Hematopoietic multipotent progenitor cell treated with erythropoietin and hydrocortisone succinate and interleukin-3 and kit ligand, for 8 days (in vitro differentiated cells): ENCODE measurements around the gene DBH.

ENCODE experiments used
- DNase-seq: peaks from one replicate; pipeline ENCODE4 v3.0.0-alpha.2; 2015

The DBH gene

GRCh38 chr9:133635533-133636531 is at the start of gene DBH:
DBH (plus strand) TSS chr9:133636363; CDS start chr9:133636372, 9 bp downstream.
- no peak for DNase-seq

DNA sequence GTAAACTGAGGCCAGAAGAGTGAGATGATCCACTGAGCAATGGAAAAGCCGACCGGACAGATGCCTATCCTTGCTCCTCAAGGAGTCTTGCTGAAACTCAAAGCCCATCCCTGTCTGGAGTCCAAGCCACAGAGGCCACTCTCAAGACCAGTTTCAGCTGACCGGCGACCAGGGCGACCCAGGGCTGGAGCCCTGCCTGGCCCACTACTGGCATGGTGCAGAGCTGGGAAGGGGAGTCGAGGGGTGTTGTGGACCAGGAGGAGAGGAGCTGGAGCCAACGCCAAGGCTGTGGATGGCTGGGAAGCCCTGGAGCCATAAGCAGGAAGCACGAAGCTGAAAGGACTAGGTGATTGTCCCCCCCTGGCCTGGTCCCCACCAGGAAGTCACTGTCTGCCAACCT is 49.1 kb upstream of the DBH start:
- no peak for DNase-seq

GRCh38 chr9:133587466-133587865 is 48.7 kb upstream of the DBH start:
- no peak for DNase-seq

DNA sequence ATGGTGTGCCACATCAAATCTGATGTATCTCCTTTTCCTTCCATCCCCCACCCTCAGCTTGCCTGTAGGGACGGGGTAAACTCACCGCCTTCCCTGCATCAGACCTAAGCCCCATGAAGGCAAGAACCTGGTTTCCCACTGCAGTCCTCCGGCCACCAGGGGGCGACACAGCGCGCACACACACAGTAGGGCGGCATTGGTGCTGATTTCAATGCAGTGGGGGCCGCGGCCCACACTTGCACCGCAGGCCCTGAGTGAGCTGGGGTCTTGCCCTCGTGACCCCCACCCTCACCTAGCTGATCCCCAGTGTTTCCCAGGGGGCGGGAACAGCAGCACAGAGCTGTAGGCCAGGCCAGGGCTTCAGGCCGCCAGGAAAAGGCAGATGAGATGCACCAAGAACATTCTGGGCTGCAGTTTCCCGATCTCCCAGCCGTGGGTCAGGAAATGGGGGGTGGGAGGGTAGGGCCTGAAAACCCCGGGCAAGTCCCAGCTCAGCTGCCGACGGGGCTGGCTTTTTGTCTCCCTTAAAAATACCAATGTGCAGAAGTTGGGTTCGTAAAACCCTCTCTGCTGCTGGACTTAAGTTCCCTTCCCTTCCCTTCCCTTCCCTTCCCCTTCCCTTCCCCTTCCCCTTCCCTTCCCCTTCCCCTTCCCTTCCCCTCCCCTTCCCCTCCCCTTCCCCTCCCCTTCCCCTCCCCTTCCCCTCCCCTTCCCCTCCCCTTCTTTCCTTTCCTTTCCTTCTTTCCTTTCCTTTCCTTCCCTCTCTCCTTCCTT is 46.5 kb upstream of the DBH start:
- peak; percentile 31 for DNase-seq

GRCh38 chr9:133590231-133590855 is 45.8 kb upstream of the DBH start:
- DNase-seq, result no peak

DNA sequence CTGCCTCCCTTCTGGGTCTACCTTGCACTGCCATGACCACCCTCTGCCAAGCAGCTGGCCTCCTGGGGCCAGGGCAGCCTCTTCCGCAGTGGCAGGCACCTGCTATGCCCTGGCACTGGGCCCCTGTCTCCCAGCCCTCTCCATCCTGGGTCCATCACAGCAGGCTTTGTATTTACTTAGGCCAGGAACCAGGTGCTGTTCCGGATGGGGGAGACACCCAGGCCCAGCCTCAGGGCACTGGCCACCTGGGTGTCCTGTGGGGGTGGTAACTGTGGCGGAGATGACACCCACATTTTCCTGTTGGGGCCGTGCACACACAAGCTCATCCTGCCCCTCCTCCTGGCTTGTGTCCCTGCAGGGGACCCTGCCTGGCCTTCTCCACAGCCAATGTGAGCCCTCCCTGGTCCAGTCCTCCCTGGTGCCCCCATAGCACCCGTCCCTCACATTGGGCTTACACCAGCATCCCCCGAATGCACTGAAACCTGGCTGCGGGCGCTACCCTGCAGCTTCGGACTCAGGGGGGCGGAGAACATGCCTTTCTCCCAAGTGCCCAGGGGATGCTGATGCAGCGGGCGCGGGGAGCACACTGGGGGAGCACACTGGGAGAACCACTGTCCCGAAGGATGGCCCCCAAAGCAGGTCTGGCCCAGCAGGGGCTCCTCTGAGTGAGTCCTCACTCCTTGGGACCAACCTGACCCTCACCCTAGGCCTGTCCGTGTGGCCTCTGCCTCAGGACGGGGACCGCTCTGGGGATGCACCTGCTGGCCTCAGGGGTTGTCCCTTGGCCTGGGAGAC is 44.9 kb upstream of the DBH start:
- DNase-seq, result no peak

- no peak for DNase-seq
Observed at GRCh38 chr9:133591985-133592384, 44.2 kb upstream of the DBH start.

DNA sequence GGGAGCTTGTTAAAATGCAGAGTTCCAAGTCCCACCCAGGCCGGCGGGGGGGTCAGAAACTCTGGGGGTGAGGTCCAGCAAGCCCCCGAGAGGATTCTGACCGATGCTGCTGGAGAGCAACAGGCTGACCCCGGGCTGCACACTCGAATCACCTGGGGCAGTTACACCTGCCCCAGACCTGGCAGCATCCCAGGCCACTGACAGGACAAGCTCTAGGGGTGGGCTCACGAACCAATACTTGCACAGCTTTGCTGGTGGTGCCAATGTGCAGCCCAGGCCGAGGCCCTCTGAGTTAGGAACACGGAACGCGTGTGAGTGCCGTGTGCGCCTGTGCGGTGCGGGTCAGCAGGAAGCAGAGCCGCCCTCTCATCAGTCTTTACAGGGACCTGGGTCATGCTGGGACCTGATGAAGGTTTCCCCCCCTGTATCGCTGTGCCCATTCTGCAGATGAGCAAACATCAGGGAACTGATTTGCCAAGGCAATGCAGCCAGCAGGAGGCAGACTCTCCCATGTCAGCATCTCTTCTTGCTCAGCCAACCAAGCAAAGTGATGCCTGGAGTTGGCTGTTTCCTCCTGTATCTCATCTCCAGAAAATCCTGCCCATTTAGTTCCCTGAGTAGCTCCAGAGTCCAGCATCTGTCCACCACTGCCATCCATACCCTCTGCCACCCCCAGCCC is 43.3 kb upstream of the DBH start:
- DNase-seq, result peak; percentile 5

- DNase-seq, result no peak
Observed at GRCh38 chr9:133593587-133594253, 42.4 kb upstream of the DBH start.

DNA sequence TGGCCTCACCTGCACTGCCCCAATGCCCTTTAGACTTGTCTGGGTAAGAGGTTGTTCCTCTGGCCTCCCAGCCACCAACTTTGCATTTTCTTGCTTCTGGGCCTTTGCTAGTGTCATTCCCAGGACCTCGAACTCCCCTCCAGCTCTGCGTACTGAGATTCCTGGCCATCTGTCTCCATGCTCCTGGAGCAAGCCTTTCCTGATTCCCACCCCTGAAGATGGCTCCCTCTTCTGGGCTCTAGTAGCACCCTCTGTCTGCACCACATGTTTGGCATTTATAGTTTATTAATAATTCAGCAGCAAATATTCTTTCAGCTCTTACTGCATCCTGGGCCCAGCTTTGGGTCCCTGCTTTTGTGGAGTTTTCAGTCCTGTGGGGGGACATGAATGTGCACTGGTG is 41.9 kb upstream of the DBH start:
- no peak for DNase-seq

GRCh38 chr9:133595910-133596309 is 40.3 kb upstream of the DBH start:
- no peak for DNase-seq

GRCh38 chr9:133597316-133597957 is 38.7 kb upstream of the DBH start:
- DNase-seq, result no peak

DNA sequence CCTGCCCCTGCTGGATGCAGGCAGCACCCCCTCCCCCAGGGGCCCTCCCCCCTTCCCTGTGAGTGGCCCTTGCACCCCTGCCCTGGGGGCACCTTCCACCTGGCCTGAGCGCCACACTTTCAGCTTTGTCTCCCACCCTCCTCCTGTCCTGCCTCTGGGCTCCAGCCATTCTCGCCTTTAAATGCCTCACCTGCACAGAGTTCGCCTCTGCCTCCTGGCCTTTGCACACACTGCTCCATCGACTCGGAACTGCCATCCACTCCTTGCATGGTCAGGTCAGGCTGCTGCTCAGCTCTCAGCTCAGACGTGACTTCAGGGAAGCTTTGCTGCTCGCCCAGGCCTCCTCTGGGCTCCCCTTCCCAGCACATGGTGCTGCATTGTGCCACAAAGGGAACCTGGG is 37.2 kb upstream of the DBH start:
- DNase-seq, result no peak

DNA sequence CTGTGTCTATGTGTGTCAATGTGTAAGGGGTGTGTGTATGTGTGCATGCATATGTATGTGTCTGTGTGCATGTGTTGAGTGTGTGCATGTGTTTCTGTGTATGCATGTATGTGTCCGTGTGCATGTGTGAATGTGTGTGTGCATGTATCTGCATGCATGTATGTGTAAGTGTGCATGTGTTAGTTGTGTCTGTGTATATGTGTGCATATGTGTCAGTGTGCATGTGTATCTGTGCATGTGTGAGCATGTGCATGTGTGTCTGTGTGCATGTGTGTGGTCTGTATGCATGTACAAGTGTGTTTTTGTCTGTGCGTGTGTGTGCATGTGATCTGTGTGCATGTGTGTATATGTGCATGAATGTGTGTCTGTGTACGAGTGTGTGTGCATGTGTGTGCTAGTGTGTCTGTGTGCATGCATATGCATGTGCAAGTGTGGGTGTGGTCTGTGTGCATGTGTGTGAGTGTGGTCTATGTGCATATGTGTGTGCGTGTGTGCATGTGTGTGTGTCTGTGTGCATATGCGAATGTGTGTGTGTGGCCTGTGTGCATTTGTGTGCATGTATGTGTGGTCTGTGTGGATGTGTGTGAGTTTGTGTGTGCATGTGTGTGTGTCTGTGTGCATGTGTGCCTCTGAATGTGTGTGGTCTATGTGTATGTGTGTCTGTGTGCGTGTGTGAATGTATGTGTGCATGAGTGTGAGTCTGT is 36.5 kb upstream of the DBH start:
- no peak for DNase-seq

DNA sequence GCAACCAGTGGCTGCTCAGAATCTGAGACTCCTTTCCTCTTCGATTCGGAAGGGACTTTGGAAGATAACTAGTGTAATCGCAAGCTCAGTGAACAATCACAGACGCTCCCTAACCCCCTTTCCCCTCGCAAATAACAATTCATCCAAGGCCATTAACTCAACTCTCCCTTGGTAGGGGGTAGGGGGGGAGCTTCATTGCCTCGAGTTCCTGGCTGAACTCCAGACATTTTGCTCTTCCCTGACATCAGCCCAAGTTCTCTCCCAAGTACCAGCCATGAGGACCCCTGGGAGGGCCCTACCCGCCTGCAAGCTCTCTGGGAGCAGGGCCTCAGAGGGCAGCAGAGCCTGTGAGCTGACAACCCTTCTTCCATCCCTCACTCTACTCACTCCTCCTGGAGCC is 35.4 kb upstream of the DBH start:
- DNase-seq, result no peak

DNA sequence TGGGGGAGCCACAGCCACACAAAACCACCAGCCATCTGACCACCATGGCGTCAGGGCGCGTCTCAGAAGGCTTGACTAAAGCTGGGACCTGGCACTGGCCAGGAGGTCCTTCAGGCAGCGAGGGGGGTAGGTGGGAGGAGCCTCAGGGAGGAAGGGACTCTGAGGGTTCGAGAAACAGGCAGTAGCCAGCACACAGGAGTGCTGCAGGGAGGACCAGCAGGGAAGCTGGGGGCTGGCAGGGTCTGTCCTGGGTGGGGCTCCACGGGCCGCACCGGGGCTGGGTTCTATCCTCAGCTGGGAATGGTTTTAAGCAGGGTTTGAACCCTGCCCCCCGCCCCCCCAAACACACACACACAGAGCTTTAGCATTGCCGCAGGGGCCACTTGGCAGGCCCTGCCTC is 34.4 kb upstream of the DBH start:
- no peak for DNase-seq

- DNase-seq, result no peak
Observed at GRCh38 chr9:133602277-133602676, 33.9 kb upstream of the DBH start.

DNA sequence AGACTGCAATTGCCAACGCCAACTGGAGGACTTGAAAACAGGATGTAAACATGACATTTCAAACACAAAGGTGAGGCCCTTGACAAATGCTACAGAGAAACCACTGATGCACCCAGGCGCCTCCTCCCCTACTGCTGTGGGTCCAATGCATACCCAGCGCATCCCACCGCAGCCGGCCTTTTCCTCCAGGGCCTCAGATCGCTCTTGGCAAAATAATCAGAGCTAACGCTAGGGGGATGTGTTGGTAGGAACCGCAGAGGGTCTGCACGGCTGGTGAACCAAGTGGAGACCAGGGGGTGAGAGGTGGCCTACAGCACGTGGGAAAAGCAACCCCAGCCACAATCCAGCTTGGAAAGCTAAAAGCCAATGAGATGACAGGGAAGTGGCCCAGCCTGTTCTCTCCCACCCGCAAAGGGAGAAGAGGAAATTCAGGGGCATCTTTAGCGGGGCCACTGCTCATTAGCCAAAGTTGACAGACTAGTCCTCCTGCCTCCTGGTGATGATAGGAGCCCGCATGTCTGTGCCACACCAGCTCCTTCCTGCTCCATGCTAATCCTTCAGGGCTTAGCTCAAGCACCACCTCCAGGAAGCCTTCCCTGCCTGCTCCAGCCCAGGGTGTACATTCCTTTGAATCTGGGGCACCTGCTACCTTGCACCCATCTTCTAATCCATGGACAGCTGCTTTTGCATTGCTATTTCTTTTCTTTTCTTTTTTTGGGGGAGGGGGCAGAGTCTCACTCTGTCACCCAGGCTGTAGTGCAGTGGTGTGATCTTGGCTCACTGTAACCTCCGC is 32.8 kb upstream of the DBH start:
- no peak for DNase-seq

- no peak for DNase-seq
Observed at GRCh38 chr9:133604214-133604613, 31.9 kb upstream of the DBH start.
